GM18498 (cell line): Measurements from ENCODE around the gene ANKS1B.

Experiments used
- ATAC-seq: cut with Tn5 transposase; IDR thresholded peaks from one replicate; pipeline ENCODE4 v1.9.1; 2021; ENCODE audit warnings: mild to moderate bottlenecking, moderate library complexity; ENCODE audit not compliant: unreplicated experiment

Gene ANKS1B

DNA sequence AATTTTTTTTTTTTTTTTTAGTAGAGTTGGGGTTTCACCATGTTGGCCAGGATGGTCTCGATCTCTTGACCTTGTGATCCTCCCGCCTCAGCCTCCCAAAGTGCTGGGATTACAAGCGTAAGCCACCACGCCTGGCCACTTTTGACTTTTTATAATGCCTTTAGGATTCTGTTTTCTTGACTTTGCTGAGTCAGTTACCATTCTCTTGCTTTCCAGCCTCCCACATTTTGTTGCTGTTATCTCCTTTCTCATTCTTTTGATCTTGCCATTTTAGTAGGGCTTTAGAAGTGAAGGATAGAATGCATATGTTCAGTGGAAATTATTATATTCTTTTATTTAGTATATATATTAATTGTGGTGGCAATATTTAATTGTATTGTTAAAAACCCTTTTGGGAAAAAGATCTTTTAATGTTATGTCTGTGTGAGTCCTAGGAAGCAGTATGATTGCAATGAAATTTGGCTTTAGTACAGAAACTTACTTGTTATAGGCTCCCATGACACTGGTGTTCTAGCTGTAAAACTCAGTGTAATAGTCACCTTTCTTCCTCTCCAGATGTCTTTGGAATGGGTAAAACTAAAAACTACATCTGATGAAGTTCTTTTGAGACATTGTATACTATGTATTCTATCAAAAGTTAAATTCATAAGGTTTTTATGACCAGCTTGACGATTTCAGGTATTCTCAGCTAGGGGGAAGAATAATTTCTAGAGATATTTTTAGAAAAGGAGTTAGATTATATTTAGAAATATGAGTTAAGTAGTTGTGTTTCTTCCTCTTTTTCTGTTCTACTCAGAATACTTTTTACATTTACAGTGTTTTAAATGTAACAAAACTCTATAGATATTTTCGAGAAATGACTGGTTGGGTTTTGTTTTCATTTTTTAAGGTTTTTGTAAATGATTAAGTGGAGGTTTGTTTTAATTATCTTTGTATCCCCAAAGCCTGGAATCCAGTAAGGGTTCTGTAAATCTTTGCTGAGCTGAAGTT is 1264.9 kb downstream of the ANKS1B start:
- peak; percentile 55 for ATAC-seq

DNA sequence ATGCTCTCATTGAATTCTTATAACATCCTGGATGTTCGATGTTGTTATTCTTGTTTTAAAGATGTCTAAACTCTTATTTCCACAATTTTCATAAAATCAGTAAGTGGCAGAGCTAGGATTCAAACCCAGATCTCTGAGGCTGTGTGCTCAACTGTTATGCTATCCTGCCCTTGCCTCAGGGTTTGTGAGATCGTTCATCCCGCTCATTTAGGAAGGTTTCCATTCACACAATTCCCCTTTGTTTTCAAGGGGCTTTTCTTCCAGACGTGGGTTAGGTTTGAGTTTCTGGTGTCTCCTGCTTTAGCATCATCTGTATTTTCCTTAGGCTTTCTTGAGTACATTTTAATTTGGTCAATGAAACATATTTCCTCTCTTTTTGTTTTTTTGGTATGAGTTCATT is 1270.3 kb downstream of the ANKS1B start:
- no peak for ATAC-seq

DNA sequence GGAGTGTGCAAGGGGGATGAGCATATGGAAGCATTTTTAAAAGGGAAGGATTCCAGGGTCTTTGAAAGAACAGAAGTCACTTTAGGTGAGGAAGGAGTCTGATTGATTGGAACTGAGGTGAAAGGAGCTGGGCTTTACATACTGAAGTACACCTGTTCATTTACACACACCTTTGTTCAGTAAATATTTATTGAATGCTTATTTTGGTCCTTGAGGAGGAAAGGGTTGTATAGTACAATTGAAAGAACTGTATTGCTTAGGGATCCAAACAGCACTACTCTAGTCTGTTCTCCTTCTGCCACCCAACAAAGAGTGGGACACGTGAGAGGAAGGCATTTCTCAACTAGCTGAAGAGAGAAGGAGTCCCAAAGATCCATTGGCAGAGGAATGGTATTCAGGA is 1275.7 kb downstream of the ANKS1B start:
- no peak for ATAC-seq

DNA sequence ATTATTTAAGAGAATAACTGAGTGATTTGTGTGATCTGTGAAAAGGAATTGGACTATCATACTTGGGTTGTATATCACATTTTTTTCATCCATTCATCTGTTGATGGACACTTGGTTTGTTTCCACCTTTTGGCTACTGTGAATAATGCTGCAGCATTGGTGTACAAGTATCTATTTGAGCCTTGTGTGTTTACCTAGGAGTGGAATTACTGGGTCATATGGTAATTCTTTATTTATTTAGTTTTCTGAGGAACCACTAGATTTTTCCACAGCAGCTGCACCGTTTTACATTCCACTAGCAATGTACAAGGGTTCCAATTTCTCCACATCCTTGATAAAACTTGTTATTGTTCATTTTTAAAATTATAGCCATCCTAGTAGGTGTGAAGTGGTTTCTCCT is 1283.6 kb downstream of the ANKS1B start:
- ATAC-seq = no peak

DNA sequence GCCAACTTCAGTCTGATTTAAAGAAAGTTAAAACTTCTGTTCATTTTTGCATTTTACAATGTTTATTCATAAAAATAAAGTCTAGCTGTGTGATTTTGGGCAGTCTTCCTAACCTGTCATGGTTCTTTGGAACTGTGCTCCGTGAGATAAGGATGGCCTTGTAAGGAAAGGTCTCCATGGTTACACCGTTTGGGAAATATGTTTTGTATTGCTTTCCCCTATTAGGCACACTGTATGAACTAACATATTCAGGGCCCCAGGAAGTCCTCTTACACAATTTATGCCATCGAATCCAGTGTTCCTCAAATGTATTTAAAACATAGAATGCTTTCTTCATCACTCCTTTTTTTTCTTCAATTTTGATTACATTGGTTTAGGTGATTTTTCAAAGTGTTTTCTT is 1285.2 kb downstream of the ANKS1B start:
- ATAC-seq = no peak

DNA sequence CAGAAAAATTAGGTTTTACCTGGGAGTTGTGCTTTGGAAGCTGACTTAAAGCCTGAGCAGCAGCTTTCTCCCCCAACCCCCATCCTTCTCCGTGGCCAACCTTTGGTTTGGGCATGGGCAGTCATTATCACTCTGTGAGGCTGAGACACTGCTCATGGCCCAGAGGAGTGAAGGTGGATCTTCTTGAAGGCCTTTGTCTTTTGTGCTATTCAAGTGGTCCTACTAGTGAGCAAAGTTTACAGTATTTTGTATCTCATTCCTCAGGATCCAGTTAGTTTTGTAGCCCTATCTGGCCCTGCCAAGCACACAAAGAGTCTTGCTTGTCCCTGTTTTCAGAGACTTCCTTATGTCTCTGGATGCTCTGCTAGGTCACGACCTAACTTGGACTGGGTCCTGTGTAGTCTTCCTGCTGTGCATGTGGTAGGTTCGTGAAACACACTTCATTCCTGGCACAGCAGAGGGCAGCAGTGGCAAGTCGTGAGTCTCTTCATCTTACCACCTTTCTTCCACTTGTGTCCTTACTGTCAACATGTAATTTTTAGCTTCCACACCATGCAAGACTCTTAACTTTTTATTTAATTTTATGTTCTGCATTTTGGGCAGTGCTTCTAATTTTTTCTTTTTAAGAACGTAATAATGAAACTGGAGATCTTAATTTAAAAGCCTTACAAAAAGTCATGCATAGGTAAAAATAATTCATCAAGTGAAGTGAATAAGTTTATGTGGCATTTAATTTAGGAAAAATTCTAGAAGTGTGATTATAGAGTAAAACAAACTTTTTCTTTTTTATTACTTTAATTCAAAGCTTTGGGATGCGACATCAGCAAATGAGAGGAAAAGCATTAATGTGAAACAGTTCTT is 1285.9 kb downstream of the ANKS1B start:
- ATAC-seq = peak; percentile 94

DNA sequence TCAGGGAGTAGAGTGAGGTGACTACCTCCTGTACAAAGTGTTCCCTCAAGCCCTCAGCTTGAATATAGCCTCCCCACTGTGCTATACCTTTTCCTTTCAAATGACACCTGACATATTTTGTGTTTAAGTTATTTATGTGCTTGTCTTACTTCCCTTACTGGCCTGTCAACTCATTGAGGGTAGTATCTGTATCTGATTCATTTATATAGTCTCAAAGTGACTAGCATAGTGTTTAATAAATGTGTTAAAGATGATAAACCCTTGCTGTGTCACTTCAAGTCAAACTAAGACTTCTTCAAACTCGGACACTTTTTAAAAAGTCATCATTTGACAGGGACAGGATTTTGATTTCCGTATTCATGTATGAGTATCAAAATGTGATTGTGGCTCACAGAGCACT is 1287.5 kb downstream of the ANKS1B start:
- ATAC-seq = no peak

DNA sequence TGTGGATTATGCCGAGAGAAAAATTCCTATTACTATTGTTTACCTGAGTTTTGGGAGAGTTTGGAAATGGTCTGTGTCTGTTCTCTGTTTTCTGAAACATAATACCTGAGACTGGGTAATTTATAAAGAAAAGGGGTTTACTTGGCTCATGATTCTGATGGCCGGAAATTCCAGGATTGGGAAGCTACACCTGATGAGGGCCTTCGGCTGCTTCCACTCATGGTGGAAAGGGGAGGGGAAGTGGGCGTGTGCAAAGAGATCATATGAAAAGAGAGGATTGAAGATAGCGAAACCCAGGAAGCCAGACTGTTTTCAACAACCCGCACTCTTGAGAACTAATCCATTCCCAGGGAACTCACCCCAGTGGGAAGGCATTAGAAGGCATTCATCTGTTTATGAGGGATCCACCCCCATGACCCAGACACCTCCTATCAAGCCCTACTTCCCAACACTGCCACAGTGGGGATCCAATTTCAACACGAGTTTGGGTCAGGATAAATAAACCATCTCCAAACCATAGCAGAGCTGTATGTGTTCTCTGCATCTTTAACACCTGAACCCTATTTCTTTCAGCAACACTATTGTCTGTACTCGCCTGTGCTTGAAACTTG is 1288.6 kb downstream of the ANKS1B start:
- ATAC-seq = no peak

DNA sequence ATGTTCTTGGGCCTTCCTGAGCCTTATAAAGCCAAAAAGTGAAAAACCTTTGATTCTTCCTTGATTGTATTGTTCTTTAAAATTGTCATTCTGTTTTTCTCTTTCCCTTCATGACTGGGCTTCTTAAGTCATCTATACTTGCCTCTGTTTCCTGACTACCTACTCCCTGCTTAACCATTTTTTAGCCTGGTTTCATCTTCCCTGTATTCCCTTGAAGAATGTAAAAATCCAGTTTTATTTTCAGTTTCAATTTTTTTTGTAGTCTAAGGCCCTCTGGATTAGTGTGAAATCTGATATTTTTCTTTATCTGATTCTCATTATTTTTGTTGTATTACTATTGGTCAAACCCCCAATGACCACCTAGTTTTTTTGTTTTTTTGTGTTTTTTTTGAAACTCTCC is 1293.4 kb downstream of the ANKS1B start:
- no peak for ATAC-seq

DNA sequence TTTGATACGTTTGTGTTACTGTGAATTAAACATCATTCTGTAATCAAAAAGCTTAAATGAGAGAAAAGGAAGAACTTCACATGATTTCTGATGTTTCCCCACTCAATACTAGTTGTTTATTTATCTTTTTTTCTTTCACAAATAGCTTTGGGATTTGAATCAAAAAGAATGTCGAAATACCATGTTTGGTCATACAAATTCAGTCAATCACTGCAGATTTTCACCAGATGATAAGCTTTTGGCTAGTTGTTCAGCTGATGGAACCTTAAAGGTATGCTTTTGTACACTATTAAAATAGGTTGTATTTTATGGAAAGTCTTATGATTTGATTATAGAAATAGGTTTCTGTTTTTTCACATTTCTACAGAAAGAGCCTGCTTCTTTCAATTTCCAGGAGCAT is 1298.1 kb downstream of the ANKS1B start:
- ATAC-seq = no peak
